Hepatic stellate cell (primary cell): ENCODE results near the gene NAP1L1.
"Not testable (repeated sequence)": the region's sequence is repeated elsewhere in the genome, so short reads cannot be mapped to it uniquely, and the experiment has no call there.

Experiments
- DNase-seq: peaks from one replicate; pipeline ENCODE4 v3.0.0; 2011; ENCODE audit warnings: low spot score

The NAP1L1 gene

DNA sequence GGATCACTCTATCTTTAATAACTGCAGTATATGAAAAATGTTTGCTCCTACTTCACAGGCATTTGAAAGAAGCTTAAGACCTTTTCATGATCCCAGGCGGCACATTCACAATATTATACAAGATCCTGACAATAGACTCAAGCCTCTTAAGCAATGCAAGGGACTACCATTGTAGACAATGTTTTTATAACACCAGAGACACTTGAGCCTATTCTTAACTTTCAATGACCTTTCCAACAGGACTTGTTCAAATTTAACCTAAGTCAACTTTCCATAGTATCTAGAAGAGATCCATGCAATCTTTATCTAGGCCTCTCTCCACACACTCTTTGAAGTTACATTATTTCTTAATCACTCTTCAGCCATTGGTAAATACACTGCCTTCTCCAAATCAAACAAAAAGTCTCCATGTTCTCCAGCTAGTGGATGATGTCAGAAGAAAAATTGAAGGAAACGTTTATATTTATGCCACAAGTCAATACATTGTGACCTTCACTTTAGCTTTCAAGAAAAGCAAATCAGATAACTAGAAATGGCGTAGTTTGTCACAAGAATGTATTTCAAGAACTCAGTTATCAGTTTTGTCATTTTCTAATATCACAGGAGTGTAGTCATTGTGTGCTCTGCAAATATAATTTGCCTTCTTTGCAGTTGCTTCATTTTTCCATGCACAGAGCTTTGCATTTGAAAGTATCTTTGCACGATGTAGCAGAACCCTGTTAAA lies 94.1 kb downstream of the NAP1L1 start:
- DNase-seq, result no peak

GRCh38 chr12:75987709-75988108 lies 96.8 kb downstream of the NAP1L1 start:
- not testable (repeated sequence) for DNase-seq
